ENCODE data around the gene PARP15. TPM values are rescaled to one million over a fixed set of nuclear protein-coding genes. Genes with fewer than 3 reads are reported as not detected.

PARP15 gene
- total and polyA plus RNA-seq, 9 donors, result 0.24 to 2.0 (median 0.46) TPM

- 80 to 84% (median 82%) methylated on average over 6 of the region's 6 CpGs for WGBS, 3 donors
- Histone ChIP-seq H3K9me3 (no peaks in the 10 kb centered on the region), H3K4me3 (no peak overlapping the region), H3K27ac (no peak overlapping the region), H3K36me3 (no peaks in the 10 kb centered on the region), H3K4me1 (ENCODE audit: insufficient read depth) (no peaks in the 10 kb centered on the region), H3K27me3 (no peaks in the 10 kb centered on the region)
- intact Hi-C loops (cut with DNase I), result no loop called here
- no peak for TF ChIP-seq CTCF (IDR thresholded peaks at IDR 0.05)
- no peak for TF ChIP-seq POLR2A (IDR thresholded peaks at IDR 0.05)
- TF ChIP-seq EP300 (IDR thresholded peaks at IDR 0.05), result no peak
- no peak for DNase-seq
Observed at GRCh38 chr3:122535964-122536631, 41.4 kb upstream of the PARP15 start.

GRCh38 chr3:122536632-122537001 is 40.8 kb upstream of the PARP15 start:
- TF ChIP-seq EP300 (IDR thresholded peaks at IDR 0.05) (no peak), CTCF (IDR thresholded peaks at IDR 0.05) (no peak), POLR2A (IDR thresholded peaks at IDR 0.05) (no peak)
- Histone ChIP-seq H3K4me1 (ENCODE audit: insufficient read depth) (no peaks in the 10 kb centered on the region), H3K36me3 (no peaks in the 10 kb centered on the region), H3K27ac (no peak overlapping the region), H3K4me3 (no peak overlapping the region), H3K9me3 (no peaks in the 10 kb centered on the region), H3K27me3 (no peaks in the 10 kb centered on the region)
- intact Hi-C loops (cut with DNase I), result no loop called here
- DNase-seq, result no peak
- WGBS, 3 donors, result 58 to 66% (median 59%) methylated on average over 3 of the region's 3 CpGs

- Histone ChIP-seq H3K27ac (no peak overlapping the region), H3K4me1 (ENCODE audit: insufficient read depth) (no peaks in the 10 kb centered on the region), H3K27me3 (no peaks in the 10 kb centered on the region), H3K9me3 (no peaks in the 10 kb centered on the region), H3K36me3 (no peaks in the 10 kb centered on the region), H3K4me3 (no peak overlapping the region)
- no peak for DNase-seq
- intact Hi-C loops (cut with DNase I), result no loop called here
- TF ChIP-seq EP300 (IDR thresholded peaks at IDR 0.05) (no peak), POLR2A (IDR thresholded peaks at IDR 0.05) (no peak), CTCF (IDR thresholded peaks at IDR 0.05) (no peak)
- WGBS, 3 donors, result 90 to 93% (median 93%) methylated on average over 7 of the region's 7 CpGs
Observed at GRCh38 chr3:122538956-122539490, 38.4 kb upstream of the PARP15 start.

- Histone ChIP-seq H3K4me3 (no peak overlapping the region), H3K36me3 (no peaks in the 10 kb centered on the region), H3K9me3 (no peaks in the 10 kb centered on the region), H3K27me3 (no peaks in the 10 kb centered on the region), H3K27ac (no peak overlapping the region), H3K4me1 (ENCODE audit: insufficient read depth) (no peaks in the 10 kb centered on the region)
- intact Hi-C loops (cut with DNase I), result no loop called here
- DNase-seq, result no peak
- WGBS, 3 donors, result 90 to 93% (median 93%) methylated on average over 5 of the region's 5 CpGs
- no peak for TF ChIP-seq CTCF (IDR thresholded peaks at IDR 0.05)
- TF ChIP-seq EP300 (IDR thresholded peaks at IDR 0.05), result no peak
- TF ChIP-seq POLR2A (IDR thresholded peaks at IDR 0.05), result no peak
Observed at GRCh38 chr3:122546151-122546550, 31.3 kb upstream of the PARP15 start.

Data from ovary (tissue), 9 donors.